Endothelial cell of umbilical vein (primary cell): Measurements from ENCODE around the gene ALG2.

Experiments
- EZH2 ChIP-seq: IDR thresholded peaks from 2 replicates; pipeline ENCODE4 v1.6.1; 2012; ENCODE audit warnings: borderline replicate concordance, low read depth, mild to moderate bottlenecking, moderate library complexity, low read length, inconsistent platforms; ENCODE audit not compliant: severe bottlenecking
- JUN ChIP-seq: IDR thresholded peaks from 2 replicates; pipeline ENCODE4 v1.6.1; 2011; ENCODE audit warnings: borderline replicate concordance, low read depth; ENCODE audit not compliant: insufficient read length, insufficient read depth
- MYC ChIP-seq: IDR thresholded peaks from one replicate; pipeline ENCODE4 v1.6.1; 2011; ENCODE audit warnings: mild to moderate bottlenecking, low read depth, low read length
- POLR2A ChIP-seq: IDR thresholded peaks from 2 replicates; pipeline ENCODE4 v1.6.1; 2012; ENCODE audit warnings: low read depth, mild to moderate bottlenecking, control low read depth, low read length
- TF ChIP-seq, protein P1 (sequence below), 2 donors: IDR thresholded peaks; 1 replicate in 1 of 2; 2 replicates in 1 of 2; pipeline ENCODE4 v1.5.1; 2011; ENCODE audit warnings: low read length in 2 of 2, mild to moderate bottlenecking in 2 of 2, moderate library complexity in 2 of 2, control low read depth in 1 of 2, inconsistent platforms in 1 of 2, low read depth in 1 of 2; ENCODE audit not compliant: insufficient read depth in 1 of 2; ENCODE audit errors: extremely low read depth in 1 of 2
- TF ChIP-seq, protein P2 (sequence below): IDR thresholded peaks from 2 replicates; pipeline ENCODE4 v1.6.1; 2011; ENCODE audit not compliant: insufficient read depth, insufficient read length

GRCh38 chr9:99197987-99198386 lies 23.8 kb downstream of the ALG2 start:
- TF ChIP-seq, protein P1, sequence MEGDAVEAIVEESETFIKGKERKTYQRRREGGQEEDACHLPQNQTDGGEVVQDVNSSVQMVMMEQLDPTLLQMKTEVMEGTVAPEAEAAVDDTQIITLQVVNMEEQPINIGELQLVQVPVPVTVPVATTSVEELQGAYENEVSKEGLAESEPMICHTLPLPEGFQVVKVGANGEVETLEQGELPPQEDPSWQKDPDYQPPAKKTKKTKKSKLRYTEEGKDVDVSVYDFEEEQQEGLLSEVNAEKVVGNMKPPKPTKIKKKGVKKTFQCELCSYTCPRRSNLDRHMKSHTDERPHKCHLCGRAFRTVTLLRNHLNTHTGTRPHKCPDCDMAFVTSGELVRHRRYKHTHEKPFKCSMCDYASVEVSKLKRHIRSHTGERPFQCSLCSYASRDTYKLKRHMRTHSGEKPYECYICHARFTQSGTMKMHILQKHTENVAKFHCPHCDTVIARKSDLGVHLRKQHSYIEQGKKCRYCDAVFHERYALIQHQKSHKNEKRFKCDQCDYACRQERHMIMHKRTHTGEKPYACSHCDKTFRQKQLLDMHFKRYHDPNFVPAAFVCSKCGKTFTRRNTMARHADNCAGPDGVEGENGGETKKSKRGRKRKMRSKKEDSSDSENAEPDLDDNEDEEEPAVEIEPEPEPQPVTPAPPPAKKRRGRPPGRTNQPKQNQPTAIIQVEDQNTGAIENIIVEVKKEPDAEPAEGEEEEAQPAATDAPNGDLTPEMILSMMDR (IDR thresholded peaks at IDR 0.05; ENCODE audit: extremely low read depth in 1 of 2, insufficient read depth in 1 of 2, low read depth in 1 of 2, low read length in 2 of 2): no peak
- no peak for TF ChIP-seq EZH2
- TF ChIP-seq JUN: no peak
- TF ChIP-seq POLR2A: no peak
- no peak for TF ChIP-seq MYC
- TF ChIP-seq, protein P2, sequence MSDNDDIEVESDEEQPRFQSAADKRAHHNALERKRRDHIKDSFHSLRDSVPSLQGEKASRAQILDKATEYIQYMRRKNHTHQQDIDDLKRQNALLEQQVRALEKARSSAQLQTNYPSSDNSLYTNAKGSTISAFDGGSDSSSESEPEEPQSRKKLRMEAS: no peak
